Heart right ventricle (tissue), 16 donors: Measurements from ENCODE around the gene CCDC7. TPM values are rescaled to one million over a fixed set of nuclear protein-coding genes. Genes with fewer than 3 reads are reported as not detected.
"Not testable (repeated sequence)": the region's sequence is repeated elsewhere in the genome, so short reads cannot be mapped to it uniquely, and the experiment has no call there.

Experiments
- ATAC-seq, 8 donors: fragments of 200-7000 bp; cut with Tn5 transposase; one replicate each; pipeline ENCODE4 v1.9.1; 2020; ENCODE audit warnings: mild to moderate bottlenecking in 8 of 8, moderate library complexity in 8 of 8, moderate number of reproducible peaks in 1 of 8
- DNase-seq, 2 donors: peaks; one replicate each; pipeline ENCODE4 v3.0.0-alpha.2; 2020
- H3K27ac ChIP-seq, 10 donors: fragments of 200-600 bp; sonication (generic) in 2 of 10; one replicate each; pipeline versions ENCODE4 v1.5.0 to v1.8.0; 2020 to 2022; ENCODE audit warnings: mild to moderate bottlenecking in 3 of 10
- H3K27me3 ChIP-seq, 7 donors: fragments of 200-600 bp; one replicate each; pipeline ENCODE4 v1.8.0; 2021 to 2022; ENCODE audit warnings: mild to moderate bottlenecking in 2 of 7
- H3K36me3 ChIP-seq, 9 donors: fragments of 200-600 bp; sonication (generic) in 1 of 9; one replicate each; pipeline versions ENCODE4 v1.5.0 to v1.8.0; 2020 to 2022; ENCODE audit warnings: mild to moderate bottlenecking in 2 of 9
- H3K4me1 ChIP-seq, 9 donors: fragments of 200-600 bp; sonication (generic) in 1 of 9; one replicate each; pipeline versions ENCODE4 v1.5.0 to v1.8.0; 2020 to 2022; ENCODE audit warnings: mild to moderate bottlenecking in 4 of 9
- H3K4me3 ChIP-seq, 10 donors: fragments of 200-600 bp; sonication (generic) in 2 of 10; one replicate each; pipeline versions ENCODE4 v1.5.0 to v1.8.0; 2020 to 2022; ENCODE audit warnings: mild to moderate bottlenecking in 7 of 10, moderate library complexity in 2 of 10
- H3K9me3 ChIP-seq, 11 donors: fragments of 200-600 bp in 10 of 11; sonication (generic) in 2 of 11; one replicate each; pipeline versions ENCODE4 v1.5.0 to v1.8.0; 2013 to 2022; ENCODE audit warnings: mild to moderate bottlenecking in 2 of 11, control low read depth in 1 of 11, moderate library complexity in 1 of 11
- WGBS, 2 donors: extraction: QIAGEN DNeasy Blood & Tissue Kit; methylation state at CpG; one replicate each; pipeline ENCODE4 v1.1.7; 2013; ENCODE audit warnings: inconsistent platforms in 1 of 2; 5-methylcytosine and 5-hydroxymethylcytosine counted together
- intact Hi-C, 10 donors: fragments of 100-400 bp; cut with DNase I; formaldehyde crosslinking; loops; one replicate each; pipeline versions ENCODE4 v1.11.1 to v1.14.2; 2022
- polyA plus RNA-seq, 2 donors: library from polyadenylated mRNA; stranded (reverse); fragments of 200-250 nt; gene quantifications; one replicate each; pipeline ENCODE4 v1.2.3, GENCODE V29; 2013
- total RNA-seq, 10 donors: library from RNA; stranded (reverse); fragmentation: NEBNext Ultra II Directional in 3 of 10; extraction: Animal tissue kit (Norgen Biotek cat#: 25700) in 3 of 10; gene quantifications; one replicate each; pipeline versions ENCODE4 v1.2.1 to v1.2.4, GENCODE V29; 2021 to 2023
- TF ChIP-seq, protein P1 (sequence below), 9 donors: fragments of 200-600 bp; sonication (generic) in 2 of 9; IDR thresholded peaks; one replicate each; pipeline versions ENCODE4 v1.5.0 to v1.8.0; 2021 to 2022; ENCODE audit warnings: antibody characterized with exemption in 9 of 9, mild to moderate bottlenecking in 5 of 9, moderate library complexity in 1 of 9
- donor health status: Arrhythmogenic right ventricular cardiomyopathy.
- donor health status: ischemic (EF 13 %, LVEDD 7.1; RV severe dilation, severe dysfunction).
- donor health status: healthy with polysubstance abuse.
- donor health status: DM: no; HTN: yes; CAD: no.
- donor health status: DM: no; HTN: no; CAD: no.
- donor health status: ischemic (EF 25% LVEDD 6.9; RV normal size, moderate dysfunction).
- donor health status: ischemic (EF 25% LVEDD 5.7; RV mildly dilated, moderate dysfunction).
- donor health status: healthy.
- donor health status: DM: yes; HTN: yes; CAD: no.
- donor health status: Ischemic cardiomyopathy.
- donor health status: ischemic (EF 35%, LVEDD 5.7; RV mildly dilated, moderate dysfunction).
- donor health status: nonischemic (EF 11% LVEDD 7.7; RV severe dilation, severe dysfunction).
- donor health status: DM: yes; HTN: yes; CAD: no.
- donor health status: PGD.
- donor health status: ischemic (EF 29% LVEDD 5.4; RV normal size, mild dysfunction).
- donor health status: nonischemic (EF 23%, LVEDD 6.1; RV moderate dilation, normal function).

The CCDC7 gene
- total and polyA plus RNA-seq, 12 donors: 0.96 to 34.1 (median 20.4) TPM

GRCh38 chr10:32751582-32751981 lies 305.6 kb downstream of the CCDC7 start:
- H3K36me3 ChIP-seq: peaks cover 0 to 12% (median 0%) of the 10 kb centered on the region in 9 donors
- no peaks in the 10 kb centered on the region for H3K27me3 ChIP-seq
- no peak overlapping the region for H3K4me3 ChIP-seq
- no peaks in the 10 kb centered on the region for H3K4me1 ChIP-seq
- ATAC-seq (no peak), DNase-seq (no peak)
- TF ChIP-seq, protein P1, sequence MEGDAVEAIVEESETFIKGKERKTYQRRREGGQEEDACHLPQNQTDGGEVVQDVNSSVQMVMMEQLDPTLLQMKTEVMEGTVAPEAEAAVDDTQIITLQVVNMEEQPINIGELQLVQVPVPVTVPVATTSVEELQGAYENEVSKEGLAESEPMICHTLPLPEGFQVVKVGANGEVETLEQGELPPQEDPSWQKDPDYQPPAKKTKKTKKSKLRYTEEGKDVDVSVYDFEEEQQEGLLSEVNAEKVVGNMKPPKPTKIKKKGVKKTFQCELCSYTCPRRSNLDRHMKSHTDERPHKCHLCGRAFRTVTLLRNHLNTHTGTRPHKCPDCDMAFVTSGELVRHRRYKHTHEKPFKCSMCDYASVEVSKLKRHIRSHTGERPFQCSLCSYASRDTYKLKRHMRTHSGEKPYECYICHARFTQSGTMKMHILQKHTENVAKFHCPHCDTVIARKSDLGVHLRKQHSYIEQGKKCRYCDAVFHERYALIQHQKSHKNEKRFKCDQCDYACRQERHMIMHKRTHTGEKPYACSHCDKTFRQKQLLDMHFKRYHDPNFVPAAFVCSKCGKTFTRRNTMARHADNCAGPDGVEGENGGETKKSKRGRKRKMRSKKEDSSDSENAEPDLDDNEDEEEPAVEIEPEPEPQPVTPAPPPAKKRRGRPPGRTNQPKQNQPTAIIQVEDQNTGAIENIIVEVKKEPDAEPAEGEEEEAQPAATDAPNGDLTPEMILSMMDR (IDR thresholded peaks at IDR 0.05): no peak
- H3K27ac ChIP-seq: no peak overlapping the region
- peaks cover 0 to 34% (median 0%) of the 10 kb centered on the region in 11 donors for H3K9me3 ChIP-seq
- intact Hi-C loops: no loop called here
- 68 to 89% methylated on average over 4 of the region's 4 CpGs for WGBS, 2 donors

- H3K36me3 ChIP-seq, H3K4me3 ChIP-seq, H3K4me1 ChIP-seq, ATAC-seq, H3K27me3 ChIP-seq, H3K27ac ChIP-seq, DNase-seq, intact Hi-C loops: not testable (repeated sequence)
- 71 to 86% methylated on average over 5 of the region's 5 CpGs for WGBS, 2 donors
- H3K9me3 ChIP-seq: peaks cover 0 to 47% (median 0%) of the 10 kb centered on the region in 11 donors
These were observed 309.0 kb downstream of the CCDC7 start for GRCh38 chr10:32754900-32755299.

GRCh38 chr10:32771217-32771616 lies 325.3 kb downstream of the CCDC7 start:
- Histone ChIP-seq H3K4me1 (no peaks in the 10 kb centered on the region), H3K4me3 (no peak overlapping the region), H3K27me3 (no peaks in the 10 kb centered on the region), H3K27ac (no peak overlapping the region), H3K9me3 (peaks cover 0 to 73% (median 28%) of the 10 kb centered on the region in 11 donors), H3K36me3 (no peaks in the 10 kb centered on the region)
- DNase-seq (no peak), ATAC-seq (no peak)
- intact Hi-C loops: no loop called here
- TF ChIP-seq, protein P1 (IDR thresholded peaks at IDR 0.05): no peak

- Histone ChIP-seq H3K27ac (no peak overlapping the region), H3K9me3 (peaks cover 0 to 61% (median 28%) of the 10 kb centered on the region in 11 donors), H3K36me3 (no peaks in the 10 kb centered on the region), H3K27me3 (no peaks in the 10 kb centered on the region), H3K4me3 (no peak overlapping the region), H3K4me1 (no peaks in the 10 kb centered on the region)
- ATAC-seq: no peak
- 88 to 95% methylated on average over 1 of the region's 1 CpG for WGBS, 2 donors
- no peak for DNase-seq
- intact Hi-C loops: no loop called here
- TF ChIP-seq, protein P1 (IDR thresholded peaks at IDR 0.05): no peak
These were observed 327.2 kb downstream of the CCDC7 start for GRCh38 chr10:32773105-32773504.

GRCh38 chr10:32786968-32787367 lies 341.0 kb downstream of the CCDC7 start:
- DNase-seq (no peak), ATAC-seq (no peak)
- Histone ChIP-seq H3K9me3 (peaks cover 0 to 26% (median 5%) of the 10 kb centered on the region in 11 donors), H3K4me3 (no peak overlapping the region), H3K4me1 (no peaks in the 10 kb centered on the region), H3K27ac (no peak overlapping the region), H3K36me3 (no peaks in the 10 kb centered on the region), H3K27me3 (no peaks in the 10 kb centered on the region)
- intact Hi-C loops: no loop called here
- WGBS, 2 donors: 91 to 92% methylated on average over 4 of the region's 4 CpGs
- TF ChIP-seq, protein P1 (IDR thresholded peaks at IDR 0.05): no peak
